ENCODE measurements around the gene CSNK2B. TPM values are rescaled to one million over a fixed set of nuclear protein-coding genes. Genes with fewer than 3 reads are reported as not detected.

CSNK2B gene
- total RNA-seq, 1 donor from 2014 or later = 163 TPM

DNA sequence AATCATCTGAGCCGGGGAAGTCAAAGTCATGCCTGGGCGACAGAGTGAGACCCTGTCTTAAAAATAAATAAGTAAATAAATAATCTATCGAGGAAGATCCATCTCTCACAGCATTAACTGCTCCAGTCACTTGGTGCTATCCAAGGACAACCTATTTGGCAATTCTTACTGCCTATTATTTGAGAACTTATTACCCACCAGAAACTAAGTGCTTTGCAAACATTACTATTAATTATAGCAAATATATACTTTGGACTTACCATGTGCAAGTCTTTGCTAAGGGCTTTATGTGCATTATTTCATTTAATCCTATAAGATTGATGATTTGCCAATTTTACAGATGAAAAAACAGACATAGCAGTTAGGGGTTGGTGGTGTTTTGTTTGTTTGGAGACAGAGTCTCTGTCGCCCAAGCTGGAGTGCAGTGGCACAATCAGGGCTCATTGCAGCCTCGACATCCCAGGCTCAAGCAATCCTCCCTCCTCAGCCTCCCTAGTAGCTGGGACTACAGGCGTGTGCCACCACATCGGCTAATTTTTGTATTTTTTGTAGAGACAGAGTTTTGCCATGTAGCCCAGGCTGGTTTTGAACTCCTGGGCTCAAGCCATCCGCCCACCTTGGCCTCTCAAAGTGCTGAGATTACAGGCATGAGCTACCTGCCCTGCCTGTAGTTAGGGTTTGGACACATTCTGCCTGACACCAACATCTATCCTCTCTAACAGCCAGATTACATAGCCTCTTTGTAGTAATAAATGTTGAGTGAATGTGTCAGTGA is 11.1 kb upstream of the CSNK2B start:
- no peak overlapping the region for H3K27ac Mint-ChIP-seq (ENCODE audit: unreplicated experiment)
- no peak for DNase-seq (ENCODE audit: extremely low spot score, unreplicated experiment)
- H3K27me3 Mint-ChIP-seq (ENCODE audit: unreplicated experiment) = no peaks in the 10 kb centered on the region
- H3K4me1 Mint-ChIP-seq (ENCODE audit: unreplicated experiment) = peaks cover 45% of the 10 kb centered on the region
- peaks cover 7% of the 10 kb centered on the region for H3K36me3 Mint-ChIP-seq (ENCODE audit: unreplicated experiment)
- H3K4me3 Mint-ChIP-seq (ENCODE audit: unreplicated experiment) = no peak overlapping the region
- no peaks in the 10 kb centered on the region for H3K9me3 Mint-ChIP-seq (ENCODE audit: unreplicated experiment)
- TF ChIP-seq, protein P1, sequence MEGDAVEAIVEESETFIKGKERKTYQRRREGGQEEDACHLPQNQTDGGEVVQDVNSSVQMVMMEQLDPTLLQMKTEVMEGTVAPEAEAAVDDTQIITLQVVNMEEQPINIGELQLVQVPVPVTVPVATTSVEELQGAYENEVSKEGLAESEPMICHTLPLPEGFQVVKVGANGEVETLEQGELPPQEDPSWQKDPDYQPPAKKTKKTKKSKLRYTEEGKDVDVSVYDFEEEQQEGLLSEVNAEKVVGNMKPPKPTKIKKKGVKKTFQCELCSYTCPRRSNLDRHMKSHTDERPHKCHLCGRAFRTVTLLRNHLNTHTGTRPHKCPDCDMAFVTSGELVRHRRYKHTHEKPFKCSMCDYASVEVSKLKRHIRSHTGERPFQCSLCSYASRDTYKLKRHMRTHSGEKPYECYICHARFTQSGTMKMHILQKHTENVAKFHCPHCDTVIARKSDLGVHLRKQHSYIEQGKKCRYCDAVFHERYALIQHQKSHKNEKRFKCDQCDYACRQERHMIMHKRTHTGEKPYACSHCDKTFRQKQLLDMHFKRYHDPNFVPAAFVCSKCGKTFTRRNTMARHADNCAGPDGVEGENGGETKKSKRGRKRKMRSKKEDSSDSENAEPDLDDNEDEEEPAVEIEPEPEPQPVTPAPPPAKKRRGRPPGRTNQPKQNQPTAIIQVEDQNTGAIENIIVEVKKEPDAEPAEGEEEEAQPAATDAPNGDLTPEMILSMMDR (IDR thresholded peaks at IDR 0.05) = no peak

DNA sequence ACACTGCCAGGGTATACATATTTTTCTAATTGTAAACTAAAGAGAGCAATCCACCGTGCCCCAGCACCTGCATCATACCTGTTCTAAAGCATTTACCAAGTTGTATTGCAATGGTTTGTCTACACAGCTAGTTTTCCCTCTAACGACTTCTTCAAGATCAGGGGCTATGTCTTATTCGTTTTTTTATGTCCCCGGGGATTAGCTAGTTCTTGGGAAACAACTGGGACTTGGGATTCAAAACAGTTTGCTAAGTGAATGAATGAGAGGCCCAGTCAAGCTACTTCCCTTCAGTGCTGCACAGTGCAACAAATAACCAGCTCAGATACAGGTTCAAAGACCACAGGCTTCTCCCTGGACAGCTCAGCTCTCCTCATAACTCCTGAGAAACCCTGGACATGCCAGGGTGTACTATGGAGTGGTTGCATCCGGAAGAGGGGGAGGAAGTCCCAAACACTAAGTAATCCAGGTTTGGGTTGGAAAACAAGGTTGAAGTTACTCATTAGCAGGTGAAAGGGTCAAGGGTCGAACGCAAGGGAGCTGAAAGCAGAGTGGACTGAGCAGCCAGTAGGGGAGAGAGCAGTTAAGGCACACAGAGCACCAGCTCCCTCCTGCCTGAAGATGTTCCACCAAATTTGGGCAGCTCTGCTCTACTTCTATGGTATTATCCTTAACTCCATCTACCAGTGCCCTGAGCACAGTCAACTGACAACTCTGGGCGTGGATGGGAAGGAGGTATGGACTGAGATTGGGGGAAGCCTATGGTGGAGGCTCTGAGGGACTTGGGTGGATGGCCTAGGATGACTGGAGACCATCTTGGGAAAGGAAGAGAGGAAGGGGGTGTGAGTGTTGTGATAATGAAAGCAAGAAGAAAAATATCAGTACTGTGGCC is 10.3 kb upstream of the CSNK2B start, which contains the start of gene APOM:
TSS of gene APOM (plus strand) at position 546 of the 889 bp plus-strand sequence. CDS start at position 619, 73 bp downstream.
- H3K4me3 Mint-ChIP-seq (ENCODE audit: unreplicated experiment) = no peak within 1 kb of the TSS
- peaks cover 46% of the 10 kb centered on the region for H3K4me1 Mint-ChIP-seq (ENCODE audit: unreplicated experiment)
- H3K27me3 Mint-ChIP-seq (ENCODE audit: unreplicated experiment) = no peaks in the 10 kb centered on the region
- H3K36me3 Mint-ChIP-seq (ENCODE audit: unreplicated experiment) = peaks cover 7% of the 10 kb centered on the region
- DNase-seq (ENCODE audit: extremely low spot score, unreplicated experiment) = no peak
- H3K27ac Mint-ChIP-seq (ENCODE audit: unreplicated experiment) = peak within 1 kb of the TSS; percentile 19
- H3K9me3 Mint-ChIP-seq (ENCODE audit: unreplicated experiment) = no peaks in the 10 kb centered on the region
- TF ChIP-seq, protein P1 (IDR thresholded peaks at IDR 0.05) = no peak

DNA sequence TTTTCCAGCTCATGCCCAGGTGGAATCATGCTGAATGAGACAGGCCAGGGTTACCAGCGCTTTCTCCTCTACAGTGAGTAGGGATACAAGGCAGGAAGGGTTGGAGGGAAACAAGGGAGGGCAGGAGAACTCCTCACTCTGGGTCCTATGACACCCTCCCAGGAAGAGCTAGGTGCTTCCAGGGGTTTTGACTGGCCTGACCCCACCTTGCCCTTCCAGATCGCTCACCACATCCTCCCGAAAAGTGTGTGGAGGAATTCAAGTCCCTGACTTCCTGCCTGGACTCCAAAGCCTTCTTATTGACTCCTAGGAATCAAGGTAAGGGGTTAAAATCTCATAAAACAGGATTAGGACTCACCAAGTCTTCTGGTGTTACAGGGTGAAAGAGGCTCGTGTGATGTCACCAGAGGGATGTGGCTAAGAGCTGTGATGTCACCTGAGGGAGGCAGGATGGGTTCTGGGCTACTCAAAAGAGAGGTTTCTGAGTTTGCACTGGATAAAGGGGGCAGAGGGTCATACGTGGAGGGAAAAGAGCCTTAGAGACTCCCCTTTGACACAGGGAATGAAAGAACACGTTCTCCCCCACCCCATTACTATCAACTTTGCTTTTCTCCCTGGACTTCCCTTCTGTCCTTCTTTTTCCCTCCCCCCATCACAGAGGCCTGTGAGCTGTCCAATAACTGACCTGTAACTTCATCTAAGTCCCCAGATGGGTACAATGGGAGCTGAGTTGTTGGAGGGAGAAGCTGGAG is 8.3 kb upstream of the CSNK2B start:
- no peak for DNase-seq (ENCODE audit: extremely low spot score, unreplicated experiment)
- Mint-ChIP-seq H3K27me3 (ENCODE audit: unreplicated experiment) (no peaks in the 10 kb centered on the region), H3K9me3 (ENCODE audit: unreplicated experiment) (no peaks in the 10 kb centered on the region), H3K36me3 (ENCODE audit: unreplicated experiment) (peaks cover 7% of the 10 kb centered on the region), H3K4me3 (ENCODE audit: unreplicated experiment) (peak overlapping the region; percentile 26), H3K4me1 (ENCODE audit: unreplicated experiment) (peaks cover 45% of the 10 kb centered on the region), H3K27ac (ENCODE audit: unreplicated experiment) (no peak overlapping the region)
- TF ChIP-seq, protein P1 (IDR thresholded peaks at IDR 0.05) = no peak

DNA sequence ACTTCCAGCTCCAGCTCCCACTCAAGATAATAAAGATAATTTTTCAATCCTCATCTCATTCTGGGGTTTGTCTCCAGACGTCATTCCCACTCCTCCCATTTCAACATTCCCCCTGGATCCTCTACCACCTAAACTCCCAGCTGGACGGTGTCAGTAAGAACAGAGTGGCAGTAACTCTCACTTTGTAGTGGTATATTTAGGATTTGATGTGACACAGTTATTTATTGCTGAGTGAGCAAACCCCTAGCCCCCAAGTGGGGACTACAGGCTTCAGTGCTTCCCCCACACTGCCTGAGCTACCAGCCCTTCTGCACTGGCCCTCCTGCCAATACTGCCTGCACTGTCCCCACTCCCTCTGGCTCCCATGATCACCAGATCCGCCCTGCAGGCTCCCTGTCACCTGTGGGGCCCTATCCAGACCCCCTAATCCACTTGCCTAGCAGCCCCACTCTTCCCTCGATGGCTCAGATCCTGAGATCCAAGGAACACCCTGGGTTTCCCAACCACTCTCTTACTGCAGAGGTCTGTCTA is 7.7 kb upstream of the CSNK2B start:
- H3K36me3 Mint-ChIP-seq (ENCODE audit: unreplicated experiment) = peaks cover 9% of the 10 kb centered on the region
- H3K9me3 Mint-ChIP-seq (ENCODE audit: unreplicated experiment) = no peaks in the 10 kb centered on the region
- no peaks in the 10 kb centered on the region for H3K27me3 Mint-ChIP-seq (ENCODE audit: unreplicated experiment)
- H3K4me3 Mint-ChIP-seq (ENCODE audit: unreplicated experiment) = no peak overlapping the region
- H3K27ac Mint-ChIP-seq (ENCODE audit: unreplicated experiment) = no peak overlapping the region
- TF ChIP-seq, protein P1 (IDR thresholded peaks at IDR 0.05) = no peak
- DNase-seq (ENCODE audit: extremely low spot score, unreplicated experiment) = no peak
- H3K4me1 Mint-ChIP-seq (ENCODE audit: unreplicated experiment) = peaks cover 44% of the 10 kb centered on the region

All from osteocyte (in vitro differentiated cells).